Retinal pigment epithelial cell (primary cell): ENCODE results near the gene FBXO9.

Source experiments
- DNase-seq: peaks from one replicate; pipeline ENCODE4 v3.0.0-alpha.2; 2010; ENCODE audit warnings: low read depth
- H3K4me3 ChIP-seq: 2 replicates; pipeline ENCODE4 v1.5.1; 2011; ENCODE audit warnings: mild to moderate bottlenecking, low read length, control low read depth, moderate library complexity
- TF ChIP-seq, protein P1 (sequence below): conservative IDR thresholded peaks from 2 replicates; pipeline ENCODE4 v1.5.1; 2011; ENCODE audit warnings: low read depth, low read length, control low read depth, inconsistent platforms

FBXO9 gene

DNA sequence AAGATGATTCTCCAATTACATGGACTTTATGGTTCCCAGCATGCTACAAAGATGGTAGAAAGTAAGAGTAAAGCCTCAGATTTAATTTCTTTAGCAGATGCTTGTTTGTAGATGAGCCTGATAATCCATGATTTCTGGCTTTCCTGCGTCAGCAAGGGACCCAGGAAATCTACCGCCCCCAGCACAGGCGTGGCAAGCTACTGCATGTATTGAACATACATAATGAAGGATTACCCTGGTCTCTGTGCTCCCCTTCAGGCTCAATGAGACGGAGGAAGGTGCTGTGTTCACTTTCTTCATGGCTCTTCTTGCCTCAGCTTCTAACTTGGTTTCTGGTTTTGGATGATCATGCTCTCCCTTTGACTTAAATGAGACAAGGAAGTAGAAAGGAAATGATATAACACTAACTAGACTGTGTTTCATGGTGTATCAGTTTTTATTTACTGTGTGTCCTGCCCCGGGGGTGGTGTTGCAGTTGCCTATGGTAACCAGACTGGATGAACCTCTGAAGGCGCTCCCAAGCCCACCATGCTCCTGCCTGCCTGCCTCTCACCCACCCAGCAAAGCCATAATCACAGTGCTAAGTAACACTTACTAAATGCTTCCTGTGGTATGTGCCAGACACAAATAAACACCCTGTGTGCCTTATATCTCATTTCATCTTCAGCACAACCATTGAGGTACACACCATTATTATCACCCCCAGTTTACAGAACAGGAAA, 65.5 kb downstream of the FBXO9 start:
- TF ChIP-seq, protein P1, sequence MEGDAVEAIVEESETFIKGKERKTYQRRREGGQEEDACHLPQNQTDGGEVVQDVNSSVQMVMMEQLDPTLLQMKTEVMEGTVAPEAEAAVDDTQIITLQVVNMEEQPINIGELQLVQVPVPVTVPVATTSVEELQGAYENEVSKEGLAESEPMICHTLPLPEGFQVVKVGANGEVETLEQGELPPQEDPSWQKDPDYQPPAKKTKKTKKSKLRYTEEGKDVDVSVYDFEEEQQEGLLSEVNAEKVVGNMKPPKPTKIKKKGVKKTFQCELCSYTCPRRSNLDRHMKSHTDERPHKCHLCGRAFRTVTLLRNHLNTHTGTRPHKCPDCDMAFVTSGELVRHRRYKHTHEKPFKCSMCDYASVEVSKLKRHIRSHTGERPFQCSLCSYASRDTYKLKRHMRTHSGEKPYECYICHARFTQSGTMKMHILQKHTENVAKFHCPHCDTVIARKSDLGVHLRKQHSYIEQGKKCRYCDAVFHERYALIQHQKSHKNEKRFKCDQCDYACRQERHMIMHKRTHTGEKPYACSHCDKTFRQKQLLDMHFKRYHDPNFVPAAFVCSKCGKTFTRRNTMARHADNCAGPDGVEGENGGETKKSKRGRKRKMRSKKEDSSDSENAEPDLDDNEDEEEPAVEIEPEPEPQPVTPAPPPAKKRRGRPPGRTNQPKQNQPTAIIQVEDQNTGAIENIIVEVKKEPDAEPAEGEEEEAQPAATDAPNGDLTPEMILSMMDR = no peak
- H3K4me3 ChIP-seq = no peak overlapping the region
- DNase-seq = no peak

DNA sequence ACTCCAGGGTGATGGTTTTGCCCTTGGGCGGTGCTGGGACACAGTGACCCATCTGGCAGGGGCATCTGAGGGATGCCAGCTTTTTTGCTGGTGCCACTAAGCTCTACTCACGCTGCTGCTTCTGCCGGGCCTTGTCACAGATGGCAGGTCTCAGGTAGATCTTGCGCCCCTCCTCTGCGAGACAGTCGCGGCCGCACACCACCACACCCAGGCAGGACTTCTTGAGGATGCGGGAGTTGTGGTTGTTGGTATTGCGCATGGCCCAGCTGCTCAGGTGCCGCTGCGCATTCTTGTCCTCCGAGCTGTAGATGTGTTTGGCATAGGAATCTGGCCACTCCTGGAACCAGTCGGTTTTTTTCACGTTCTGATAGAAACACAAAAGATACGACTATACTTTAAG, 68.8 kb downstream of the FBXO9 start:
- DNase-seq = no peak
- TF ChIP-seq, protein P1 = no peak

DNA sequence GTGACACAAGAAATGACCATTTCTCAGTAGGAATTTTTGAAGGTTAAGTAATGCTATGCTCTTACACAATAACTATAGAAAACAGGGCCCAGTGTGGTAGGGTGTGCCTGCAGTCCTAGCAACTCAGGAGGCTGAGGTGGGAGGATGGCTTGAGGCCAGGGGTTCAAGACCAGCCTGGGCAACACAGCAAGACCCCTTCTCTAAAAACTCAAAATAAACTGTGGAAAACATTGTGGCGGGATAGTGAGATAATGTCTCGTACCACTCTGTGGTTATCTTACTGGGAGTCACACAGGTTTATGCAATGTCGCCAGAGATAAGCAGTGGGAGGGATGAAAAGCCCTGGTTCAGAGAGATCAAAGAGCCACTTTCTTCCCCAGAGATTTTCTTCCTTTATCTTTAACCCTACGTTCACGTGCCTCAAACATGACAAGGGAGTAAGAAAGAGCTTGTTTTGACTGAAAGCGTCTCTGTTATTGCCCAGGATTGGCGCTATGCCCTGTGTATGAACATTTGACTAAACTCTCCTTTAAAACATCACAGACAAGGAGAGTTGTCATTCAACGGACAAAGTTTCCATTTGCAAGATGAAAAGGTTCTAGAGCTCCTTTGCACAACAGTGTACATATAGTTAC, 69.5 kb downstream of the FBXO9 start:
- H3K4me3 ChIP-seq = no peak overlapping the region
- no peak for DNase-seq
- TF ChIP-seq, protein P1 = no peak

More for the DNA sequence above, 68.8 kb downstream of the FBXO9 start:
- no peak overlapping the region for H3K4me3 ChIP-seq

DNA sequence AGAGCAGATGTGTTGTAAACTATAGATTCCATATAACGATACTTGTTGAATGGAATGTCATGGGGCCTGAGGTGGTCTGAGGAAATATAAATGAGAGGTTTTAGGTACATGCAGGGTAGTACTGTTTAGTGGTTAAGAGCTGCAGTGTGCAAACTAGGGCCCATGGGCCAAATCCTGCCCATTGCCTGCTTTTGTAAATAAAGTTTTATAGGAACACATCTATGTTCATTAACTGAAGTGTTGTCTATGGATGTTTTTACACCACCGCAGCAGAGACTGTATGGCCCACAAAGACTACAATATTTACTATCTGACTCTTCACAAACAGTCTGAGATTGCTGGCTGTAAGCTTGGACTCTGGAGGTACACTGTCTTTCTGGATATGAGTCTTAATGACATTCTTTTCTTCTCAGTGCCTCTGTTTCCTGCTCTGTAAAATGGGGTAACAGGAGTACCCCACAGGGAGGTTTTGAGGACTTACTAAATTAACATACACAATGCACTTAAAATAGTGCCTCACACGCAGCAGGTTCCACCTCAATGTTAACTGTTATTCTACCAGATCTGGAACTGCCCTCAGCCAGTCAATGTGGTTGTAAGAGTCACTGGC, 70.9 kb downstream of the FBXO9 start:
- H3K4me3 ChIP-seq = no peak overlapping the region
- TF ChIP-seq, protein P1 = no peak
- no peak for DNase-seq

DNA sequence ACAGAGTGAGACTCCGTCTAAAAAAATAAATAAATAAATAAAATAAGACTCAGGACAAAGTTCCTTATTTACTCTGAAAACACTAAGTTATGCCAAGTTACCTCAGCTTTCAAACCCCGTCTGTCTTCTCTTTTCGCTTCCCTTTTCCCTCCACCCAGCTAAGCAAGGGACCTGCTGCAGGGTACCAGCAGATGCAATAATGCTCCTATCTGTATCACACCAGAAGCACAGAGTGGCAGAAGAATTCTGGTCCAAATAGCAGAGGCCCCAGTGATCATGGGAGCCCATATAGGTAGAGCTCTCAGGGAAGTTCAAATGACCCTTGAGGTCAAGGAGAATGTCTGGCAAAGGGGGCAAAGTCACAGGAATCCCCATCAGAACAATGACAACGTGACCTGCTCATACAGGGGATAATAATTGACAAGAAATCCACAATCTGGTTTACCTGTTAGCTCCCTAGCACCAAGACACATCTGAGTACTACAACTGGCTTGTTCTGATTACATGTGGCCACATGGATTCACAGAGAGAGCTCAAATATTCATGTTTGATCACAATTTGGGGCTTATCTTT, 74.7 kb downstream of the FBXO9 start:
- H3K4me3 ChIP-seq = no peak overlapping the region
- TF ChIP-seq, protein P1 = no peak
- DNase-seq = no peak

DNA sequence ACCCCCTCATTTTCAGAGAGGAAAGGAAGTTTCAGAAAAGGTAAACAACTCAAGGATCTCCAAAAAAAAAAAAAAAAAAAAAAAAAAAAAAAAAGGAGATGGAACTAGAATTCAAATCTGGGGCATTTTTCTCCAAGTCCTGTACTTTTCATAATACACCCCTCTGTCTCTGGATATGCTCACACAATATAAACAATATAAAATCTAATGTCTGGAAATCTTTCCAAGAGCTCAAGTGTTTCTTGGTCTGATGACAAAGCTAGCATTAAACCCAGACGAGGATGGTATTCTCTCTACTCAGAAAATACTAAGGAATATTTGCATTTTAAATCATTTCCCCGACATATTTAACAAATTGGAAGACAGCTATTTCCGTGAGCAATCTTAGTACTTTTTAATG, 77.6 kb downstream of the FBXO9 start:
- TF ChIP-seq, protein P1 = no peak
- DNase-seq = no peak
- H3K4me3 ChIP-seq = no peak overlapping the region
